ENCODE results near the gene ZNF20. TPM values are rescaled to one million over a fixed set of nuclear protein-coding genes. Genes with fewer than 3 reads are reported as not detected.

ZNF20 gene
- total and polyA plus RNA-seq, 9 of the 15 experiments (the other 6 are each of a cell fraction or from before 2014, with no cell fraction given) = 1.4 to 3.7 (median 3.1) TPM

DNA sequence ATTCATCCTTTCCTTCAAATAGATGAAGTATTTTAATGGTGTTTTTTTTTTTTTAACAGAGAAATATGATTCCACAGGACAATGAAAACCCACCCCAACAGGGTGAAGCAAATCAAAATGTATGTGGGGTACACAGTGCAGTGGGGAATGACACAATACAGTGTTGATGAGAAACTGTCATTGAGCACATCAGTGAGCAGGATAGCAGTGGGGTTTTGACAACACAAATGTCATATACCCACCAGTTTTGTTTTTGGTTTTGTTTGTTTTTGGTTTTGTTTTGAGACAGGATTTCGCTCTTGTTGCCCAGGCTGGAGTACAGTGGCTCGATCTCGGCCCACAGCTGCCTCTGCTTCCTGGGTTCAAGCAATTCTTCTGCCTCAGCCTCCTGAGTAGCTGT is 46.4 kb downstream of the ZNF20 start:
- H3K36me3 ChIP-seq (ENCODE audit: control insufficient read depth, insufficient read depth, low read length) = peaks cover 14% of the 10 kb centered on the region; the same call in 2 of the 3 replicates
- no peak overlapping the region for H3K4me3 ChIP-seq
- H3K9me3 ChIP-seq (replicated peaks; ENCODE audit: control insufficient read depth, insufficient read depth, low read depth, low read length) = peaks cover 2% of the 10 kb centered on the region
- DNase-seq (ENCODE audit: extremely low read depth in 1 of 4, low spot score in 3 of 4) = no peak
- peaks cover 0 to 10% of the 10 kb centered on the region in 2 experiments; a peak in 2 of 5 replicates for H3K4me1 ChIP-seq (replicated peaks in 1 of 2; ENCODE audit: control insufficient read depth in 2 of 2, insufficient read depth in 2 of 2, low read length in 2 of 2)
- no peak overlapping the region for H3K4me2 ChIP-seq (ENCODE audit: insufficient read depth, low read length)
- no peak overlapping the region for H2AFZ ChIP-seq (ENCODE audit: low read depth, low read length)
- H3K9ac ChIP-seq (ENCODE audit: insufficient read depth in 1 of 2, low read depth in 2 of 2, low read length in 2 of 2) = no peak overlapping the region
- H3K79me2 ChIP-seq (ENCODE audit: control insufficient read depth, insufficient read depth, low read length) = peaks cover 15% of the 10 kb centered on the region
- no TSS peak for BruUV-seq (replicated peaks)
- no peaks in the 10 kb centered on the region for H3K9me1 ChIP-seq (ENCODE audit: control insufficient read depth, insufficient read depth, low read length)
- ChIA-PET CTCF (ENCODE audit: low intra/inter-chr PET ratio) (no interaction called here), POLR2A (no interaction called here)
- no peak for ATAC-seq
- WGBS (ENCODE audit: insufficient coverage, low coverage, missing lambda C conversion rate) = 86% methylated on average over 3 of the region's 3 CpGs
- no peaks in the 10 kb centered on the region for H3K27me3 ChIP-seq (ENCODE audit: control insufficient read depth in 2 of 2, insufficient read depth in 2 of 2, low read length in 2 of 2)
- FAIRE-seq = no peak
- in situ Hi-C loops (cut with MboI) = no loop called here
- H4K20me1 ChIP-seq (replicated peaks; ENCODE audit: control insufficient read depth, insufficient read depth, low read length) = no peaks in the 10 kb centered on the region
- intact Hi-C loops (cut with micrococcal nuclease) = no loop called here
- no peak overlapping the region for H3K27ac ChIP-seq (ENCODE audit: extremely low read depth, low read depth, low read length)
- TF ChIP-seq, protein P1, sequence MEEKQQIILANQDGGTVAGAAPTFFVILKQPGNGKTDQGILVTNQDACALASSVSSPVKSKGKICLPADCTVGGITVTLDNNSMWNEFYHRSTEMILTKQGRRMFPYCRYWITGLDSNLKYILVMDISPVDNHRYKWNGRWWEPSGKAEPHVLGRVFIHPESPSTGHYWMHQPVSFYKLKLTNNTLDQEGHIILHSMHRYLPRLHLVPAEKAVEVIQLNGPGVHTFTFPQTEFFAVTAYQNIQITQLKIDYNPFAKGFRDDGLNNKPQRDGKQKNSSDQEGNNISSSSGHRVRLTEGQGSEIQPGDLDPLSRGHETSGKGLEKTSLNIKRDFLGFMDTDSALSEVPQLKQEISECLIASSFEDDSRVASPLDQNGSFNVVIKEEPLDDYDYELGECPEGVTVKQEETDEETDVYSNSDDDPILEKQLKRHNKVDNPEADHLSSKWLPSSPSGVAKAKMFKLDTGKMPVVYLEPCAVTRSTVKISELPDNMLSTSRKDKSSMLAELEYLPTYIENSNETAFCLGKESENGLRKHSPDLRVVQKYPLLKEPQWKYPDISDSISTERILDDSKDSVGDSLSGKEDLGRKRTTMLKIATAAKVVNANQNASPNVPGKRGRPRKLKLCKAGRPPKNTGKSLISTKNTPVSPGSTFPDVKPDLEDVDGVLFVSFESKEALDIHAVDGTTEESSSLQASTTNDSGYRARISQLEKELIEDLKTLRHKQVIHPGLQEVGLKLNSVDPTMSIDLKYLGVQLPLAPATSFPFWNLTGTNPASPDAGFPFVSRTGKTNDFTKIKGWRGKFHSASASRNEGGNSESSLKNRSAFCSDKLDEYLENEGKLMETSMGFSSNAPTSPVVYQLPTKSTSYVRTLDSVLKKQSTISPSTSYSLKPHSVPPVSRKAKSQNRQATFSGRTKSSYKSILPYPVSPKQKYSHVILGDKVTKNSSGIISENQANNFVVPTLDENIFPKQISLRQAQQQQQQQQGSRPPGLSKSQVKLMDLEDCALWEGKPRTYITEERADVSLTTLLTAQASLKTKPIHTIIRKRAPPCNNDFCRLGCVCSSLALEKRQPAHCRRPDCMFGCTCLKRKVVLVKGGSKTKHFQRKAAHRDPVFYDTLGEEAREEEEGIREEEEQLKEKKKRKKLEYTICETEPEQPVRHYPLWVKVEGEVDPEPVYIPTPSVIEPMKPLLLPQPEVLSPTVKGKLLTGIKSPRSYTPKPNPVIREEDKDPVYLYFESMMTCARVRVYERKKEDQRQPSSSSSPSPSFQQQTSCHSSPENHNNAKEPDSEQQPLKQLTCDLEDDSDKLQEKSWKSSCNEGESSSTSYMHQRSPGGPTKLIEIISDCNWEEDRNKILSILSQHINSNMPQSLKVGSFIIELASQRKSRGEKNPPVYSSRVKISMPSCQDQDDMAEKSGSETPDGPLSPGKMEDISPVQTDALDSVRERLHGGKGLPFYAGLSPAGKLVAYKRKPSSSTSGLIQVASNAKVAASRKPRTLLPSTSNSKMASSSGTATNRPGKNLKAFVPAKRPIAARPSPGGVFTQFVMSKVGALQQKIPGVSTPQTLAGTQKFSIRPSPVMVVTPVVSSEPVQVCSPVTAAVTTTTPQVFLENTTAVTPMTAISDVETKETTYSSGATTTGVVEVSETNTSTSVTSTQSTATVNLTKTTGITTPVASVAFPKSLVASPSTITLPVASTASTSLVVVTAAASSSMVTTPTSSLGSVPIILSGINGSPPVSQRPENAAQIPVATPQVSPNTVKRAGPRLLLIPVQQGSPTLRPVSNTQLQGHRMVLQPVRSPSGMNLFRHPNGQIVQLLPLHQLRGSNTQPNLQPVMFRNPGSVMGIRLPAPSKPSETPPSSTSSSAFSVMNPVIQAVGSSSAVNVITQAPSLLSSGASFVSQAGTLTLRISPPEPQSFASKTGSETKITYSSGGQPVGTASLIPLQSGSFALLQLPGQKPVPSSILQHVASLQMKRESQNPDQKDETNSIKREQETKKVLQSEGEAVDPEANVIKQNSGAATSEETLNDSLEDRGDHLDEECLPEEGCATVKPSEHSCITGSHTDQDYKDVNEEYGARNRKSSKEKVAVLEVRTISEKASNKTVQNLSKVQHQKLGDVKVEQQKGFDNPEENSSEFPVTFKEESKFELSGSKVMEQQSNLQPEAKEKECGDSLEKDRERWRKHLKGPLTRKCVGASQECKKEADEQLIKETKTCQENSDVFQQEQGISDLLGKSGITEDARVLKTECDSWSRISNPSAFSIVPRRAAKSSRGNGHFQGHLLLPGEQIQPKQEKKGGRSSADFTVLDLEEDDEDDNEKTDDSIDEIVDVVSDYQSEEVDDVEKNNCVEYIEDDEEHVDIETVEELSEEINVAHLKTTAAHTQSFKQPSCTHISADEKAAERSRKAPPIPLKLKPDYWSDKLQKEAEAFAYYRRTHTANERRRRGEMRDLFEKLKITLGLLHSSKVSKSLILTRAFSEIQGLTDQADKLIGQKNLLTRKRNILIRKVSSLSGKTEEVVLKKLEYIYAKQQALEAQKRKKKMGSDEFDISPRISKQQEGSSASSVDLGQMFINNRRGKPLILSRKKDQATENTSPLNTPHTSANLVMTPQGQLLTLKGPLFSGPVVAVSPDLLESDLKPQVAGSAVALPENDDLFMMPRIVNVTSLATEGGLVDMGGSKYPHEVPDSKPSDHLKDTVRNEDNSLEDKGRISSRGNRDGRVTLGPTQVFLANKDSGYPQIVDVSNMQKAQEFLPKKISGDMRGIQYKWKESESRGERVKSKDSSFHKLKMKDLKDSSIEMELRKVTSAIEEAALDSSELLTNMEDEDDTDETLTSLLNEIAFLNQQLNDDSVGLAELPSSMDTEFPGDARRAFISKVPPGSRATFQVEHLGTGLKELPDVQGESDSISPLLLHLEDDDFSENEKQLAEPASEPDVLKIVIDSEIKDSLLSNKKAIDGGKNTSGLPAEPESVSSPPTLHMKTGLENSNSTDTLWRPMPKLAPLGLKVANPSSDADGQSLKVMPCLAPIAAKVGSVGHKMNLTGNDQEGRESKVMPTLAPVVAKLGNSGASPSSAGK (IDR thresholded peaks at IDR 0.05) = no peak
- TF ChIP-seq ZNF134 (CRISPR knock-in tag; conservative IDR thresholded peaks at IDR 0.05) (no peak), SMARCB1 (IDR thresholded peaks at IDR 0.05; ENCODE audit: insufficient read length, low read depth) (no peak), ZFPM2 (CRISPR knock-in tag; IDR thresholded peaks at IDR 0.05) (no peak), ARID1B (IDR thresholded peaks at IDR 0.05) (no peak), ZC3H11A (IDR thresholded peaks at IDR 0.05; ENCODE audit: low read depth, low read length) (no peak)
